GM04503 (cell line): Measurements from ENCODE around the gene PSPN.

ENCODE experiments used
- DNase-seq: peaks from one replicate; pipeline ENCODE4 v3.0.0-alpha.2; 2012; ENCODE audit warnings: low read depth

Gene PSPN

GRCh38 chr19:6325614-6326013, 50.1 kb downstream of the PSPN start:
- no peak for DNase-seq
